GM10847 (cell line): ENCODE data around the gene TULP4.

ENCODE experiments used
- POLR2A ChIP-seq: IDR thresholded peaks from 2 replicates; pipeline ENCODE4 v1.6.1; 2011; ENCODE audit not compliant: insufficient read length; ENCODE audit errors: extremely low read depth

TULP4 gene

GRCh38 chr6:158558415-158559306 is 246.4 kb downstream of the TULP4 start:
- TF ChIP-seq POLR2A = no peak

DNA sequence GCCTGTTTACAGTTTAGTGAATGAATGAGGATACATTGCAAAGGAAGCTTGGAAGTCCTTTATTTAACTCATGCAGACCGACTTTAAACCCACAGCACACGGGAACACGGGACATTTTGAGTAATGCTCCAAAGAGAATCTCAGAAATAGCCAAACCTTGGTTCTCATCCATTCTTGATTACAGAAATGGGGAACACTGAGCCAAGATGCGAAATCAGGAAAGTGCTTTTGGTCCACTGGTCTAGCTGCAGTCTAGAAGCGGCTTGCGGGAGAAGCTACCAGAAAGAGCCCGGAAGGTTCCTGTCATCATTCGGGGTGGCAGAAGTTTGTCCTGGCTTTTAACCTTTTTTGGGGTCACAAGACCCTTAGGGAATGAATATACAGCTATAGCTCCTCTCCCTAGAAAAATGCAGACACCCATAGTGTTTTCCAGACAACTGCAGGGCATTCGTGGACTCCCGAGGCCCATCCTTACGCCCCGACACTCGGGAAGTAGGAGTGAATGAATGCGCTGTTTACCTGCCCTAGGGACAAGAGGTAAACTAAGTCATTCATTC is 247.2 kb downstream of the TULP4 start:
- no peak for TF ChIP-seq POLR2A

DNA sequence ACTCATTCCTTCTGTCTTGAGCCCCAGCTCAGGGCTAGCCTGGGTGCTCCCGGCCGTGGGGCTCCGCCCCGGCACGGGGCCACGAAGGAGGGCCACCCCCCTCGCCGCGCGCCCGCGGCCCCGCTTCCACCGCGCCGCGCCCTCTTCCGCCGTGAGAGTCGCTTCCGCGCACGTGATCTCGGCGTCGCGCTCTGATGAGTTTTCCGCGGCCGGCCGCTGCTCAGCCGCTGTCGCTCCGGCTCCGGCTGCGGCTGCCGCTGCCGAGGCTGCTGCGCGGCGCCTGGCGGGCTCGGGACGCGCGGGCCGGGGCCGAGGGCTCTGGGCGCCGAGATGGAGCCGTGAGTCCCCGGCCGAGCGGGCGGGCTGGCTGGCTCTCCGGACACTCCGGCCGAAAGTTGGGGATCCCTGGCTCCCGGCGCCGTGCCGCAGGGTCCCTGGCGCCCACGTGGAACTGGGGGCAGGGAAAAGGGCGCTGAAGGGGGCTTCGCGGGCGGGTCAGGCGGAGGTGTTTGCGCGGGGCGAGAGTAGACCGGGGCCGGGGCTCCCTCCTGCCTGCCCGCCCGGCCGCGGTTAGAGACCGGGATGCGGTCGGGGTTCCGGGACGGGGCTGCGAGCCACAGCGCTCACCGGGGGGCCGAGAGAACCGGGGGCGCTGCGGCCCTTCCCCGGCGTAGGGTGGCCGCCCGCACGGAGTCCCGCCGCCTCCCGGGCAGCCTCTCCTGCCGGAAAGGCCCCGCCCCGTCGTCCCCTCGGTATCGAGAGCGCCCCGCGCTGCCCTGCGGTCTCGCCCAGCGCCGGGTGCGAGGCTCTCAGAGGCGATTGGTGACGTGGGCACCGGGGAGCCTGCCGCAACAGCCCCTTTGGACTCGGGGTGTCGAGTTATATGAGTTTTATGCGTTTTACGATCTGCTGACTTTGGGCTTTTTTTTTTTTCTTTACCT is 247.9 kb downstream of the TULP4 start, which contains the start of gene TMEM181:
Gene TMEM181 (plus strand): TSS at position 197 of the 941 bp plus-strand sequence. CDS start 134 bp downstream, at position 331.
- TF ChIP-seq POLR2A = peak; percentile 97

DNA sequence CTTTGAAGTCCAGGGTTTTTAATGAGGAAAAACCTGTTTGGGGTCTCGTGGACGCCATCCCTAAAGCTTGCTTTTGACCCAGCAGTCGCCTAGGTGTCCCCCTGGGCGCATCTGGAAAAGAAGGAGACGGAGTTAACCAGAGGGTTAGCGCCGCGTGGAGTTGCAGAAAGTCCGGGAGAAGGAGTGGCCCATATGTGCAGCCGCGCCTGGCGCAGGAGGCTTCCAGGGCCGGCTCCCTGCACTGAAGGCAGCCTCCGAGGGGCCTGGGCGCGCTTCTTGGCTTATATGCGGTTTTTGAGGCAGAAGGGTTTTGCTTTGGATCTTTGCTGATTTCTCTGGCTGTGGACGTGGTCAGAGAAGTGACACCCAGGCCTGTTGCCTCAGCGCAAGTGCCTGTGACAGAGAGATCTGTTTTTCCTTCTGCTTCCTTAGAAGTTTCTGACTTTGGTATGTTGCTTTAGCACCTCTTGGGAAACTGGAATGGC is 248.6 kb downstream of the TULP4 start:
- no peak for TF ChIP-seq POLR2A
